Measurements from ENCODE around the gene ESAM.

ESAM gene

DNA sequence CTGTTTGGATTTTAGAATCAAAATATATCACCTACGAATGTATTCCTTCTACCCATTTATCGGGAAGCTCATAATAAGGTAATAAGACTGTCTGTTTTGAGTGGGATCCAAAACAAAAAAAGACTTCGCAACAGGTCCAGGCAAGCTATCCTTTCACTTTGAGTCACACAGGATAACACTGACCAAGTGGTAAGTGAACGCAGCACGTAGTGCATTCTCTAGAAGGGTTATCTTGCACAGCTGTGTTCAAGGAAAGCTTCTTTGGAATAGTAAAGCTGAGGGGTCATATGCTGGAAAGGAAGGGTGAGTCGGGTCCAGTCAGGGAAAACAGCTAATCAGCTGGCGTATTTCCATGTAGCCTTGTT, 44.7 kb downstream of the ESAM start:
- no peak overlapping the region for H3K27ac ChIP-seq (ENCODE audit: low read length)
- no peak overlapping the region for H3K9ac ChIP-seq (ENCODE audit: low read length)
- no peaks in the 10 kb centered on the region for H3K9me3 ChIP-seq (replicated peaks; ENCODE audit: insufficient read depth, low read length)
- no peak overlapping the region for H2AFZ ChIP-seq (ENCODE audit: low read length)
- H3K4me1 ChIP-seq (ENCODE audit: low read length) = 0 out of 2 replicates have a peak, but pooled peaks cover 5% of the 10 kb centered on the region
- no peaks in the 10 kb centered on the region for H3K36me3 ChIP-seq (replicated peaks; ENCODE audit: insufficient read depth, low read length)
- no peaks in the 10 kb centered on the region for H4K20me1 ChIP-seq (ENCODE audit: insufficient read depth, low read length)
- H3K27me3 ChIP-seq (replicated peaks; ENCODE audit: insufficient read depth, low read length) = peaks cover 14% of the 10 kb centered on the region; the same call in 1 of the 2 replicates
- peak overlapping the region; percentile 76; the same call in 1 of the 2 replicates for H3K4me2 ChIP-seq (ENCODE audit: low read depth, low read length)
- H3F3A ChIP-seq (ENCODE audit: insufficient read depth, low read length) = no peaks in the 10 kb centered on the region
- H3K79me2 ChIP-seq (ENCODE audit: low read length) = no peaks in the 10 kb centered on the region
- no peaks in the 10 kb centered on the region for H3K9me2 ChIP-seq (replicated peaks; ENCODE audit: insufficient read depth, low read length)
- H3K4me3 ChIP-seq (ENCODE audit: low read length) = no peak overlapping the region
- no peak for TF ChIP-seq EZH2phosphoT487 (IDR thresholded peaks at IDR 0.05; ENCODE audit: low read length)
- no peak for TF ChIP-seq EZH2 (optimal IDR thresholded peaks at IDR 0.05; ENCODE audit: low read depth, low read length)
- TF ChIP-seq, protein P1, sequence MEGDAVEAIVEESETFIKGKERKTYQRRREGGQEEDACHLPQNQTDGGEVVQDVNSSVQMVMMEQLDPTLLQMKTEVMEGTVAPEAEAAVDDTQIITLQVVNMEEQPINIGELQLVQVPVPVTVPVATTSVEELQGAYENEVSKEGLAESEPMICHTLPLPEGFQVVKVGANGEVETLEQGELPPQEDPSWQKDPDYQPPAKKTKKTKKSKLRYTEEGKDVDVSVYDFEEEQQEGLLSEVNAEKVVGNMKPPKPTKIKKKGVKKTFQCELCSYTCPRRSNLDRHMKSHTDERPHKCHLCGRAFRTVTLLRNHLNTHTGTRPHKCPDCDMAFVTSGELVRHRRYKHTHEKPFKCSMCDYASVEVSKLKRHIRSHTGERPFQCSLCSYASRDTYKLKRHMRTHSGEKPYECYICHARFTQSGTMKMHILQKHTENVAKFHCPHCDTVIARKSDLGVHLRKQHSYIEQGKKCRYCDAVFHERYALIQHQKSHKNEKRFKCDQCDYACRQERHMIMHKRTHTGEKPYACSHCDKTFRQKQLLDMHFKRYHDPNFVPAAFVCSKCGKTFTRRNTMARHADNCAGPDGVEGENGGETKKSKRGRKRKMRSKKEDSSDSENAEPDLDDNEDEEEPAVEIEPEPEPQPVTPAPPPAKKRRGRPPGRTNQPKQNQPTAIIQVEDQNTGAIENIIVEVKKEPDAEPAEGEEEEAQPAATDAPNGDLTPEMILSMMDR (IDR thresholded peaks at IDR 0.05; ENCODE audit: low read length) = no peak
- no peak for DNase-seq

DNA sequence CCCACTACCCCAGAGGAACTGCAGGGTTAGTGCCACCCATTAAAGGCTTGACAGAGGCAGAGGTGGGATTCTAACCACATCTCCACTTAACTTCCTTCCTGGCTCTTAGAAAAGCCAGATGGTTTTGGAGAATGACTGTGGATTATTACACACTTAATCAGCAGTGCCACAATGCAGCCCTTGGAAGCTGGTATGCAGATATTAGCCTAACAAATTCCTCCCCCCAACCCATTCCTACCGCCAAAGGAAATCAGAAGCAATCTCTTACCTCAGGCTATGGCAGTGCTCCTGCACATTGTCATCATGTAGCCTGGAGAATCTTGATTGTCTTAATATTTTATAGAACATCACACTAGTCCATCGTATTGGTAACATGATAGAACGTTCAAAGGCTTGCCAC, 45.5 kb downstream of the ESAM start:
- Histone ChIP-seq H2AFZ (ENCODE audit: low read length) (no peak overlapping the region), H3K4me2 (ENCODE audit: low read depth, low read length) (no peak overlapping the region), H3K9me3 (replicated peaks; ENCODE audit: insufficient read depth, low read length) (no peaks in the 10 kb centered on the region), H3K9ac (ENCODE audit: low read length) (no peak overlapping the region), H3K4me1 (ENCODE audit: low read length) (0 out of 2 replicates have a peak, but pooled peaks cover 5% of the 10 kb centered on the region), H3K27ac (ENCODE audit: low read length) (no peak overlapping the region), H3K27me3 (replicated peaks; ENCODE audit: insufficient read depth, low read length) (peaks cover 14% of the 10 kb centered on the region; the same call in 1 of the 2 replicates), H3K79me2 (ENCODE audit: low read length) (no peaks in the 10 kb centered on the region), H4K20me1 (ENCODE audit: insufficient read depth, low read length) (no peaks in the 10 kb centered on the region), H3K36me3 (replicated peaks; ENCODE audit: insufficient read depth, low read length) (no peaks in the 10 kb centered on the region), H3F3A (ENCODE audit: insufficient read depth, low read length) (no peaks in the 10 kb centered on the region), H3K4me3 (ENCODE audit: low read length) (no peak overlapping the region), H3K9me2 (replicated peaks; ENCODE audit: insufficient read depth, low read length) (no peaks in the 10 kb centered on the region)
- TF ChIP-seq, protein P1 (IDR thresholded peaks at IDR 0.05; ENCODE audit: low read length) = no peak
- TF ChIP-seq EZH2phosphoT487 (IDR thresholded peaks at IDR 0.05; ENCODE audit: low read length) = no peak
- TF ChIP-seq EZH2 (optimal IDR thresholded peaks at IDR 0.05; ENCODE audit: low read depth, low read length) = no peak
- DNase-seq = no peak

DNA sequence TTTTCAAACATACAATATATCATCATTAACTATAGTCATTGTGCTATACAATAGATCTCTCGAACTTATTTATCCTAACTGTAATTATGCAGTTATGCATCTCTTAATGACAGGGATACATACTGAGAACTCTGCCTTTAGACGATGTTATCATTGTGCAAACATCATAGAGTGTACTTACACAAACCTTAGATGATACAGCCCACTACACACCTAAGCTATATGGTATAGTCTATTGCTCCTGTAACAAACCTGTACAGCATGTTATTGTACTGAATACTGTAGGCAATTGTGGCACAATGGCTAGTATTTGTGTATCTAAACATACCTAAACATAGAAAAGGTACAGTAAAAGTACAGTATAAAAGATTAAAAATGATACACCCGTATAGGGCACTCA, 49.7 kb downstream of the ESAM start:
- no peaks in the 10 kb centered on the region for H4K20me1 ChIP-seq (ENCODE audit: insufficient read depth, low read length)
- H3K79me2 ChIP-seq (ENCODE audit: low read length) = no peaks in the 10 kb centered on the region
- H3K4me2 ChIP-seq (ENCODE audit: low read depth, low read length) = no peak overlapping the region
- no peaks in the 10 kb centered on the region for H3K9me3 ChIP-seq (replicated peaks; ENCODE audit: insufficient read depth, low read length)
- no peak overlapping the region for H3K9ac ChIP-seq (ENCODE audit: low read length)
- no peaks in the 10 kb centered on the region for H3K4me1 ChIP-seq (ENCODE audit: low read length)
- no peak for DNase-seq
- H3K27ac ChIP-seq (ENCODE audit: low read length) = no peak overlapping the region
- no peaks in the 10 kb centered on the region for H3K36me3 ChIP-seq (replicated peaks; ENCODE audit: insufficient read depth, low read length)
- no peaks in the 10 kb centered on the region for H3K9me2 ChIP-seq (replicated peaks; ENCODE audit: insufficient read depth, low read length)
- no peak overlapping the region for H3K4me3 ChIP-seq (ENCODE audit: low read length)
- no peak overlapping the region for H2AFZ ChIP-seq (ENCODE audit: low read length)
- H3F3A ChIP-seq (ENCODE audit: insufficient read depth, low read length) = no peaks in the 10 kb centered on the region
- TF ChIP-seq, protein P1 (IDR thresholded peaks at IDR 0.05; ENCODE audit: low read length) = no peak
- no peak for TF ChIP-seq EZH2phosphoT487 (IDR thresholded peaks at IDR 0.05; ENCODE audit: low read length)
- TF ChIP-seq EZH2 (optimal IDR thresholded peaks at IDR 0.05; ENCODE audit: low read depth, low read length) = no peak
- H3K27me3 ChIP-seq (replicated peaks; ENCODE audit: insufficient read depth, low read length) = no peaks in the 10 kb centered on the region

All from MM.1S (cell line).